HG02759 (cell line): Measurements from ENCODE around the gene NHSL2.
A peak's percentile ranks its signal among the peaks of the same experiment; 100 is the strongest.
"Not testable (repeated sequence)": the region's sequence is repeated elsewhere in the genome, so short reads cannot be mapped to it uniquely, and the experiment has no call there.

Experiments
- ATAC-seq: cut with Tn5 transposase; IDR thresholded peaks from one replicate; pipeline ENCODE4 v1.9.1; 2021; ENCODE audit warnings: mild to moderate bottlenecking, moderate library complexity; ENCODE audit not compliant: unreplicated experiment

The NHSL2 gene

DNA sequence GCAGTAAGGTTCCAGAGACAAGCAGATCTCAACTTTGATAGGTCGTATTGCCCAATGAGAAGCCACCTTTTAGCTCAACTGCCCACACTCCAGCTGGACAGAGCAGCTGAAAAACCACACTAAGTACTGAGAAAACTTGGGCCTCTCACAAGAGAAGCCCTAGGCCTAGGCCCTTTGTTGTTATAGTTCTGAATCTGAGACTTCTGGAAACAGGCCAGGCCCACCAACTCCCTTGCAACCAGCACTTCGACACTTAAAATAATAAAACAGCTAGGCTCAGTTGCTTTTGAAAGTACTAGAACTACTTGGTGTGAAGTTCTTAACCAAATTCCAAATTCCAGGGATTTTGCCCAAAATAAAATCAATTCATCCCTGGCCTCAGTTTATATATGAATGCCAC lies 234.5 kb downstream of the NHSL2 start:
- ATAC-seq: no peak

DNA sequence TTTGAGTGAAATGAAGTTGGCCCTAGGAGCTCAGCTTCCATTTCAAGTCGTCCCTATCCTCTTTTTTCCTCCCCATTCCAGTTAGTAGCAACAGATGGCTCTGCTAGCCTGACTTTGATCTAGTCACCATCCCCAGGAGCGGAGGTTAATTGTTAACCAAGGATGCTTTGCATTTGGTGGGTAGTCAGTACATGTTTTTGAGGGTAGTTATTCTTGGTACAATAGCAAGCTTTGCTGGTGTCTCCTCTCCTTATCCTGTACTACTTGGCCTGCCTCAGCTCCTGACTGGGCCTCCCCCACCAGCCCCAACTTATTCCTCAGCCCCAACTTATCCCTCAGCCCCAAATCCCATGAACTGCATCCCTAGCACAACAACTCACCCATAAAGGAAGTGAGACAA lies 235.9 kb downstream of the NHSL2 start:
- no peak for ATAC-seq

DNA sequence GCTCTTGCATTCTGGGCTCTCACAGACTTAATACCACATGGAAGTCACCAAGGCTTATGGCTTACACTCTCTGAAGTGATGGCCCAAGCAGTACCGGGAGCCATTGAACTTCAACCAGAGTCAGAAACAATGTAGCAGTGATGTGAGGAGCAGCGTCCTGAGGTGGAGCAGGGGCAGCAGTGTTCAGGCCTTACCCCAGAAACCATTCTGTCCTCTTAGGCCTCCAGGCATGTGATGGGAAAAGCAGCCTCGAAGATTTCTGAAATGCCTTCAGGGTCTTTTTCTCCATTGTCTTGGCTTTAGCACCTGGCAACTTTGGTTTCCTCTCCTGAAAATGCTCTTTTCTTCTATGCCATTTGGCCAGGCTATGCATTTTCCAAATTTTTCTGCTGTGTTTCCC lies 248.1 kb downstream of the NHSL2 start:
- ATAC-seq: no peak

DNA sequence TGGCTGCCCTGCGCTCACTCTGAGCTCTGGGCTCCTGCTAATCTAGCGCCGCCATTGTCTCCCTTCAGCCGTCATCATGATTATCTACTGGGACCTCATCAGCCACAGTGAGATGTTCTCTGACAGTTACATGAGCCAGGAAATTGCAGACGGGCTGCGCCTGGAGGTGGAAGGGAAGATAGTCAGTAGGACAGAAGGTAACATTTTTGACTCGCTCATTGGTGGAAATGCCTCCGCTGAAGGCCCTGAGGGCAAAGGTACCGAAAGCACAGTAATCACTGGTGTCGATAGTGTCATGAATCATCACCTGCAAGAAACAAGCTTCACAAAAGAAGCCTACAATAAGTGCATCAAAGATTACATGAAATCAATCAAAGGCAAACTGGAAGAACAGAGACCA lies 249.1 kb downstream of the NHSL2 start:
- ATAC-seq: no peak

DNA sequence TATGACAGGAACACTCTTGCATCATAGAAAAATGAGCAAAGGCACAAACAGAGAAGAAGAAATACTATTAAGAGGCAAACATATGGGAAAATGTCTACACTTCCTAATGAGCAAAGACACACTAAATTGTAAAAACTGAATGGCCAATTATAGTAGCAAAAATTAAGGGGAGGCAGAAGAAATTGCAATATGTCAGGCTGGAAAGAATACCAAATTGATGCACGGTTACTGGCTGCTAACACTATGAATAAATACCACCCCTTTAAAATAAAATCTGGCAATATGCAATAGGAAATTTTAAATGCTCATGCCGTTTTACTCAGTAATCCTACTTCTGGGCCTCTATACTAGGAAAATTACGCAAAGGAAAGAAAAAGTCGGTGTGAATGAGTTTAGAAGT lies 254.9 kb downstream of the NHSL2 start:
- ATAC-seq: no peak

DNA sequence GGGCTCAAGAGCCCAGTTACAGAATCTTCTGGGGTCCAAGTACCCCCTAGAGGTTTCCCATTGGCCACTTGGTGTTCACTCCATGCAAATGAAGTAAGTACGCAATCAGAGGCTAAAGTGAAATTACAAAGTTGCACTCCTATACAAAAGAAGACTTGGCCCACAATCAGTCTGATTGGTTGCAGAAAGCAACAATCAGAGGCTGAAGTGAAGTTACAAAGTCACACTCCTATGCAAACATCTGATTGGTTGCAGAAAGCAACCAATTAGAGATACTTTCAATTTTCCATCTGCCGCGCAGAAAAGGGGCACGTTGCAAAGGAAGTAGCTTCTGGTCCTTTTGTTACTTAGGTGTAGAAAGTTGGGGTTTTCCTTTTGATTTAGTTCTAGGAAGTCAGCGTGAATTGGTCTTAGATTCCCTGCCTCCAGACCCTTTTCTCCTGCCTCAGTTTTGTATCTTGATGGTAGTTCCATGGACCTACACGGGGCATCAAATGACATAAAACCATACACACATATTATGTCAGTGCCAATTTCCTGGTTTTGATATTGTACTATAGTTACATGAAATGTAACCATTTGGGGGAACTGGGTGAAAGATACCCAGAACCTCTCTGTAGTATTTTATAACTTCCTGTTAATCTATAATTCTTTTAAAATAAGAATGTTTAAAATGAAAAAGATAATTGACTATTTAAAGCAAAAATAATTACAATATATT lies 258.5 kb downstream of the NHSL2 start:
- no peak for ATAC-seq

DNA sequence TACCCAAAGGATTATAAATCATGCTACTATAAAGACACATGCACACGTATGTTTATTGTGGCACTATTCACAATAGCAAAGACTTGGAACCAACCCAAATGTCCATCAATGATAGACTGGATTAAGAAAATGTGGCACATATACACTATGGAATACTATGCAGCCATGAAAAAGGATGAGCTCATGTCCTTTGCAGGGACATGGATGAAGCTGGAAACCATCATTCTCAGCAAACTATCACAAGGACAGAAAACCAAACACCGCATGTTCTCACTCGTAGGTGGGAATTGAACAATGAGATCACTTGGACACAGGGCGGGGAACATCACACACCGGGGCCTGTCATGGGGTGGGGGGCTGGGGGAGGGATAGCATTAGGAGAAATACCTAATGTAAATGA lies 265.6 kb downstream of the NHSL2 start:
- not testable (repeated sequence) for ATAC-seq

DNA sequence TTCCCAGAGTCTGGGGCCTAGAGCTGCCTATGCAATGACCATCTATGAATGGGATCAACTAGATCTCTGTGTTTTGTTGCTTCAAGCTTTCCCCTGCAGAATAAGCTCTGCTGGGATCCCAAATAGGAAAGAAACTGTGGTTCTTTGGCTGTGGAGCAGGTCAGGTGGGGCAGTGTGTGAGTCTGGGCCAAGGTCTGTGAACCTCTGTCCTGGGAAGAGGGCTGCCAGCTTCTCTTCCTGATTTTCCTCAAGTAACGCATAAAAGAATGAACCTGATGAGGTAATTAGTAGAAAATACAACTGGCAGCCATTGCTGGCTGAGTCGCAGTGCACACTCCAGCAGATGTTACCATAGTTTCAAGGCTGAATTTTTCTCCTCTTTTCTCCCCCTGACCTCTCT lies 266.3 kb downstream of the NHSL2 start:
- ATAC-seq: no peak

DNA sequence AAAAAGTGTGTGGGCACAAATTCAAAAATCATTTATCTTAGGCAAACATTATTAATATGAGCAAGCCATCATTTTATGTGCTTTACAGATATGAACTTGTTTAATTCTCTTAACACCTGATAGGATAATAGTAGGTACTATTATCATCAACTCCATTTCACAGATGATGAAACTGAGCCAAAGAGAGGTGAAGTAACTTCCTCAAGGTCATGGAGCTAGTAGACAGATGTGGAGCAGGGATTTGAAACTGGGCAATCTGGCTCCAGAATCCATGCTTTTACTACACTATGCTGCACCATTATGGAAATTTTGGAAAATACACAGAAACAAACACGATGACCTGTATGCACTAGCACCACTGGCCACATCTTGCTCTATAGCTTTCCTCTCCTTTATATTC lies 269.9 kb downstream of the NHSL2 start:
- no peak for ATAC-seq

DNA sequence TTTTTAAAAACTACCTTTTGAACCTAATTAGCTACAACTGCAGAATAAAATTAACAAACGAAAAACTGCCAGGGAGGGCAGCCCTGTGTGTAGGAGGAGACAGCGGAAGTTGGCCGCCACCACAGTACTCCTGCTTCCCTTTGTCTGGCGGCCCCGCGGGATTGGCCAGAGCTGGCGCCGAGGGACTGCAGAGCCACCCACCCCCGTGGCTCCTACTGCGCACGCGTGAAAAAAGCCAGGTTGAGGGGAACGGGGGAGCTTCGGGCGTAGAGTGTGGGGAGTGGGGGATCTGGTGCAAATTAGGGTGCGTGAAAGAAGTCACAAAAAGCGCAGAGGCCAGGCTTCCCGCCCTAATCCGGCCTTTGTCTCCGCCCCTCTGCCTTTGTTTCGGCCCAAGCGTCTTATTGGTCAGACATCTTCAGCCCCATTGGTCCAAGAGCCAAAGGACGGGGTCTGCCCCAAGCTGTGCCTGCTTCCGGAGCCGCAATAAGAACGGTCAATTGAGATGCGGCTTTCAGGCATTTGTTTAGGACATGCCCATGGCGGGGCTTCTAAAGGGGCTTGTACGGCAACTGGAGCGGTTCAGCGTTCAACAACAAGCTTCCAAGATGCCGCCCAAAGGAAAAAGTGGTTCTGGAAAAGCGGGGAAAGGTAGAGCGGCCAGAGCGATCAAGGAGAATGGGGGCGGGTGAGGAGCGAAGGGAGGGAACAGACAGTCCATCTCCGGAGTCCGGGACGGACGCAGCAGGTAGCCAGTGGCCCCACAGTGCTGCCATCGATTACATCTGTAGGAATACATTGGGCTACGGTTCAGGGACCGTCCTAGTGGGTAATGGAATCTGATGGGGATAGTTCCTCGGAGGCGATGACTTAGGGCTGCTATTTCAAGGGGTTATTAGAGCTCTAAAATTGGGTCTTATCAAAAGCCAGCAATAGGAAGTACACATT lies 270.8 kb downstream of the NHSL2 start, which contains the start of gene PIN4:
TSS of gene PIN4 (plus strand) at position 580 of the 948 bp plus-strand sequence. CDS start at position 609, 29 bp downstream.
- ATAC-seq: peak; percentile 96

DNA sequence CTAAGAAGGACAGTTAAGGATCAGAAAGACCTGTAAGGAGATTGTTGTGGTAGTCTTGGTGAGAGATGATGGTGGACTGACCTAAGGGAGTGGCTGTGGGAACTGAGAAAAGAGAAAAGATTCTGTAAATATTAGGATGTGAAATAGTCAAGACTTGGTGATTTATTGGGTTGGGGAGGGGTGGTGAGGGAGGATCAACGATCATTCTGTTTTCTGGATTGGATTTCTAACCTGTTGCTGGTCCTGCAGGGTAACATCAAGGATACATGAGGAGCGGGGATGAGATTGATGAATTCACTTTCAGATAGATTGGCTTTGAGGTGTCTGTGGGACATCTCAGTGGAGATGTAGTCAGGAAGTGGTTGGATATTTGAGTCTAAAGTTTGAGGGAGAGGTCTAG lies 272.3 kb downstream of the NHSL2 start:
- ATAC-seq: no peak

DNA sequence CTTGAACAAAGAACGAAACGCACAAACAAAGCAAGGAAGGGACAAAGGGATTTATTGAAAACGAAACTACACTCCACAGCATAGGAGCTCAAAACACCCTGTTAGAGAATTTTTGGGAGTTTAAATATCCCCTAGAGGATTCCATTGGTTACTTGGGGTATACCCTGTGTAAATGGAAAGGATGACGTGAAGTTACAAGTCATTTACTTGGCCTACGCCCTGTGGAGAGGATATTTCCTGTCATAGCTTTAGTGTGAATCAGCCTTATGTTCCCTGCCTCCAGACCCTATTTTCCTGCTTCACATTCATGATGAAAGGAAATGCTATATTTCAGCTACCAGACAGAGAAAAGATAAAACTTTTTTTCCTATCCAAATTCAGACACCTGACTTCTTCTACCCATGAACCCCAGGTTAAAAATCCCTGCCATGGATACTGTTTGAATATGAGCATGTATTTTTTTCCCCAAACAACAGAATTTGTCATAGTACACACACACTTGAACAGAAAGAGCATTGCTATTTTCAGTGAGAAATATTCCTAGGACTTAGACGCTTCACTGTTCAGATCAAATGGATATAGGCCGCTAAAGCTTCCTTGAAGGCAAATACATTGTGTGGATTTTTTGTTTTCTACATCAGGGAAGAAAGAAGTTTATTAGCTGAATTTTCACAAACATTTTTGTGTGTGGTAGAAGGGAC lies 291.3 kb downstream of the NHSL2 start:
- ATAC-seq: no peak
